B cell (primary cell): Measurements from ENCODE around the gene TRPM6. TPM values are rescaled to one million over a fixed set of nuclear protein-coding genes. Genes with fewer than 3 reads are reported as not detected.

Experiments used
- ATAC-seq: fragments of 200-7000 bp; cut with Tn5 transposase; one replicate; pipeline ENCODE4 v1.10.0; 2021; ENCODE audit warnings: low read depth, mild to moderate bottlenecking, moderate number of reproducible peaks, moderate library complexity
- CTCF ChIA-PET: fragments of 350-600 bp; sonication (Branson Sonifier 250); formaldehyde crosslinking; loops from one replicate; lab custom pipeline; 2021; ENCODE audit warnings: antibody characterized with exemption, inconsistent platforms; lab: Charles Lee
- POLR2A ChIA-PET: fragments of 350-600 bp; sonication (Branson Sonifier 250); formaldehyde crosslinking; loops from one replicate; lab custom pipeline; 2021; ENCODE audit warnings: antibody characterized with exemption; lab: Charles Lee
- DNase-seq: peaks from one replicate; pipeline ENCODE4 v3.0.0; 2013
- H2AFZ ChIP-seq: 2 replicates; pipeline ENCODE4 v1.6.1; 2012; ENCODE audit warnings: mild to moderate bottlenecking, low read depth, low read length; ENCODE audit not compliant: insufficient read depth, poor library complexity, severe bottlenecking
- H3K27ac ChIP-seq, 2 donors: 1 replicate in 1 of 2; 2 replicates in 1 of 2; pipeline ENCODE4 v1.5.1; 2012 to 2013; ENCODE audit warnings: low read length in 2 of 2, mild to moderate bottlenecking in 2 of 2, moderate library complexity in 1 of 2
- H3K27me3 ChIP-seq, 4 experiments: fragments of 200-600 bp in 1 of 4; sonication (generic) in 1 of 4; replicated peaks in 1 of 4; 1 replicate in 2 of 4; 2 replicates in 2 of 4; pipeline versions ENCODE4 v1.6.1 to v1.7.0; 2013 to 2016; ENCODE audit warnings: low read length in 3 of 4, mild to moderate bottlenecking in 2 of 4, mixed read lengths in 1 of 4, moderate library complexity in 1 of 4; ENCODE audit not compliant: insufficient read depth in 4 of 4, control insufficient read depth in 3 of 4; ENCODE audit errors: control extremely low read depth in 1 of 4
- H3K36me3 ChIP-seq, 2 experiments: replicated peaks in 1 of 2; 1 replicate in 1 of 2; 2 replicates in 1 of 2; pipeline versions ENCODE4 v1.6.1 to v1.7.1; 2013; ENCODE audit warnings: low read length in 1 of 2; ENCODE audit not compliant: insufficient read depth in 2 of 2, control insufficient read depth in 1 of 2; ENCODE audit errors: control extremely low read depth in 1 of 2, extremely low read depth in 1 of 2
- H3K4me1 ChIP-seq, 2 donors: fragments of 200-600 bp in 1 of 2; sonication (generic) in 1 of 2; 1 replicate in 1 of 2; 2 replicates in 1 of 2; pipeline versions ENCODE4 v1.5.1 to v1.6.1; 2013 to 2017; ENCODE audit warnings: low read length in 2 of 2; ENCODE audit not compliant: control insufficient read depth in 2 of 2, insufficient read depth in 2 of 2
- H3K4me2 ChIP-seq: replicated peaks from 2 replicates; pipeline ENCODE3; 2012; ENCODE audit warnings: mild to moderate bottlenecking, low read depth, low read length; ENCODE audit not compliant: poor library complexity, severe bottlenecking
- H3K4me3 ChIP-seq, 5 experiments: fragments of 200-600 bp in 1 of 5; sonication (generic) in 1 of 5; 1 replicate in 3 of 5; 2 replicates in 2 of 5; pipeline versions ENCODE4 v1.5.1 to v1.7.0; 2011 to 2016; ENCODE audit warnings: low read length in 4 of 5, mild to moderate bottlenecking in 4 of 5, low read depth in 2 of 5, control low read depth in 1 of 5, moderate library complexity in 1 of 5; ENCODE audit not compliant: insufficient read depth in 1 of 5; ENCODE audit errors: control extremely low read depth in 1 of 5, extremely low read depth in 1 of 5
- H3K79me2 ChIP-seq: fragments of 200-600 bp; sonication (generic); one replicate; pipeline ENCODE4 v1.6.0; 2016; ENCODE audit warnings: low read length; ENCODE audit not compliant: control insufficient read depth, insufficient read depth
- H3K9ac ChIP-seq: fragments of 200-600 bp; sonication (generic); 2 replicates; pipeline ENCODE4 v1.6.1; 2017; ENCODE audit warnings: mild to moderate bottlenecking, low read length, moderate library complexity
- H3K9me3 ChIP-seq, 3 donors: one replicate each; pipeline versions ENCODE4 v1.6.1 to v1.7.1; 2013; ENCODE audit warnings: low read length in 2 of 3; ENCODE audit not compliant: control insufficient read depth in 2 of 3, insufficient read depth in 1 of 3; ENCODE audit errors: control extremely low read depth in 1 of 3
- H4K20me1 ChIP-seq: 2 replicates; pipeline ENCODE4 v1.6.0; 2012; ENCODE audit warnings: mild to moderate bottlenecking, low read length; ENCODE audit not compliant: insufficient read depth, control insufficient read depth, poor library complexity, severe bottlenecking
- H3K27ac Mint-ChIP-seq: one replicate; pipeline ENCODE4 v1.8.0; 2021; ENCODE audit warnings: mixed read lengths
- H3K27me3 Mint-ChIP-seq: one replicate; pipeline ENCODE4 v1.8.0; 2021; ENCODE audit warnings: mixed read lengths
- H3K4me1 Mint-ChIP-seq: one replicate; pipeline ENCODE4 v1.8.0; 2021; ENCODE audit warnings: mixed read lengths
- H3K4me3 Mint-ChIP-seq: one replicate; pipeline ENCODE4 v1.8.0; 2021; ENCODE audit warnings: mixed read lengths
- H3K9me3 Mint-ChIP-seq: one replicate; pipeline ENCODE4 v1.8.0; 2022; ENCODE audit warnings: mixed read lengths; ENCODE audit not compliant: insufficient read depth
- CTCF ChIP-seq: fragments of 200-600 bp; IDR thresholded peaks from one replicate; pipeline ENCODE4 v1.8.0; 2022; ENCODE audit warnings: antibody characterized with exemption, mild to moderate bottlenecking
- EZH2 ChIP-seq: IDR thresholded peaks from 2 replicates; pipeline ENCODE4 v1.6.1; 2012; ENCODE audit warnings: borderline replicate concordance, low read depth, mild to moderate bottlenecking, moderate library complexity, low read length; ENCODE audit not compliant: insufficient read depth, poor library complexity, severe bottlenecking
- WGBS: methylation state at CpG from one replicate; pipeline ENCODE4 v1.1.5; 2013; ENCODE audit warnings: missing lambda C conversion rate; ENCODE audit not compliant: insufficient coverage; 5-methylcytosine and 5-hydroxymethylcytosine counted together
- intact Hi-C: fragments of 100-400 bp; cut with micrococcal nuclease; formaldehyde crosslinking; loops from one replicate; pipeline ENCODE4 v1.10.0; 2022
- polyA plus RNA-seq: library from polyadenylated mRNA; depleted of rRNA; stranded (reverse); fragments of >200 nt; gene quantifications from 2 replicates; pipeline ENCODE4 v1.2.3, GENCODE V29; 2012
- total RNA-seq, 2 donors: library from RNA; stranded (reverse); fragments of 120-200 nt in 1 of 2; gene quantifications; 1 replicate in 1 of 2; 2 replicates in 1 of 2; pipeline versions ENCODE4 v1.2.3 to v1.2.4, GENCODE V29; 2013 to 2022

TRPM6 gene
- total and polyA plus RNA-seq, 2 donors (not counting 1 experiment from before 2014, with no cell fraction given): not detected

- Histone ChIP-seq H3K27ac (no peak overlapping the region), H3K4me1 (no peaks in the 10 kb centered on the region), H2AFZ (no peak overlapping the region), H3K79me2 (no peaks in the 10 kb centered on the region), H3K36me3 (no peaks in the 10 kb centered on the region), H3K27me3 (no peaks in the 10 kb centered on the region), H3K9ac (no peak overlapping the region), H4K20me1 (no peaks in the 10 kb centered on the region), H3K9me3 (no peaks in the 10 kb centered on the region), H3K4me3 (no peak overlapping the region), H3K4me2 (no peak overlapping the region)
- POLR2A ChIA-PET: no interaction called here
- CTCF ChIA-PET: no interaction called here
- no peak overlapping the region for H3K4me3 Mint-ChIP-seq
- ATAC-seq (no peak), DNase-seq (no peak)
- H3K27me3 Mint-ChIP-seq: peaks cover 26% of the 10 kb centered on the region
- intact Hi-C loops: no loop called here
- H3K9me3 Mint-ChIP-seq: no peaks in the 10 kb centered on the region
- no peak overlapping the region for H3K27ac Mint-ChIP-seq
- no peaks in the 10 kb centered on the region for H3K4me1 Mint-ChIP-seq
- WGBS: 86% methylated on average over 1 of the region's 1 CpG
- TF ChIP-seq EZH2 (no peak), CTCF (no peak)
Measured at GRCh38 chr9:74762950-74763349, 124.8 kb downstream of the TRPM6 start.

- CTCF ChIA-PET: interaction anchor here (1.4 to 2.4 kb wide), 2 partner anchors 9 to 11 kb away, joined by 5 read pairs; no protein-coding TSS in a partner anchor
Measured at GRCh38 chr9:74760031-74760700, 127.6 kb downstream of the TRPM6 start.

More at GRCh38 chr9:74760031-74760700, 127.6 kb downstream of the TRPM6 start:
- no peaks in the 10 kb centered on the region for H3K4me1 Mint-ChIP-seq
- intact Hi-C loops: no loop called here
- no peak overlapping the region for H3K27ac Mint-ChIP-seq
- H2AFZ ChIP-seq: no peak overlapping the region
- POLR2A ChIA-PET: no interaction called here
- no peaks in the 10 kb centered on the region for H4K20me1 ChIP-seq
- H3K4me3 ChIP-seq: no peak overlapping the region
- WGBS: no CpG with 5 or more reads among the region's 3 CpGs
- no peak for TF ChIP-seq CTCF
- no peak for TF ChIP-seq EZH2
- H3K9me3 Mint-ChIP-seq: no peaks in the 10 kb centered on the region
- H3K9me3 ChIP-seq: no peaks in the 10 kb centered on the region
- no peaks in the 10 kb centered on the region for H3K27me3 ChIP-seq
- H3K4me3 Mint-ChIP-seq: no peak overlapping the region
- no peaks in the 10 kb centered on the region for H3K4me1 ChIP-seq
- no peaks in the 10 kb centered on the region for H3K36me3 ChIP-seq
- no peaks in the 10 kb centered on the region for H3K79me2 ChIP-seq
- no peak for DNase-seq
- no peak for ATAC-seq
- H3K4me2 ChIP-seq: no peak overlapping the region
- peaks cover 35% of the 10 kb centered on the region for H3K27me3 Mint-ChIP-seq
- H3K9ac ChIP-seq: no peak overlapping the region
- H3K27ac ChIP-seq: no peak overlapping the region
